Adrenal gland (tissue), 12 donors: ENCODE results near the gene HAUS7. TPM values are rescaled to one million over a fixed set of nuclear protein-coding genes. Genes with fewer than 3 reads are reported as not detected.

Experiments used
- DNase-seq, 7 donors: peaks; one replicate each; pipeline ENCODE4 v3.0.0-alpha.2; 2019 to 2020
- H3K27ac ChIP-seq, 5 donors: fragments of 200-600 bp; sonication (generic) in 4 of 5; 1 replicate in 3 of 5; 2 replicates in 2 of 5; pipeline versions ENCODE4 v1.5.1 to v1.8.0; 2016 to 2020; ENCODE audit warnings: mild to moderate bottlenecking in 1 of 5
- H3K27me3 ChIP-seq: fragments of 200-600 bp; 2 replicates; pipeline ENCODE4 v1.8.0; 2021
- H3K36me3 ChIP-seq, 2 donors: fragments of 200-600 bp; replicated peaks in 1 of 2; 1 replicate in 1 of 2; 2 replicates in 1 of 2; pipeline versions ENCODE4 v1.5.1 to v1.8.0; 2018 to 2022
- H3K4me1 ChIP-seq, 2 donors: fragments of 200-600 bp; replicated peaks in 1 of 2; 1 replicate in 1 of 2; 2 replicates in 1 of 2; pipeline versions ENCODE4 v1.5.1 to v1.8.0; 2018 to 2021
- H3K4me3 ChIP-seq, 4 donors: fragments of 200-600 bp; sonication (generic) in 3 of 4; one replicate each; pipeline ENCODE4 v1.5.1; 2016 to 2018
- H3K9me3 ChIP-seq, 3 donors: fragments of 200-600 bp; sonication (generic) in 1 of 3; replicated peaks in 1 of 3; 1 replicate in 2 of 3; 2 replicates in 1 of 3; pipeline versions ENCODE4 v1.5.1 to v1.8.0; 2016 to 2021
- CTCF ChIP-seq, 6 experiments: fragments of 450-650 bp in 4 of 6; fragments of 200-600 bp in 2 of 6; sonication (generic) in 1 of 6; IDR thresholded peaks; 1 replicate in 5 of 6; 2 replicates in 1 of 6; pipeline versions ENCODE4 v1.5.1 to v1.8.0; 2016 to 2021; ENCODE audit warnings: antibody characterized with exemption in 6 of 6, mild to moderate bottlenecking in 2 of 6, moderate library complexity in 1 of 6
- POLR2A ChIP-seq, 2 donors: fragments of 450-650 bp; IDR thresholded peaks; one replicate each; pipeline ENCODE4 v1.6.1; 2017; ENCODE audit warnings: antibody characterized with exemption in 2 of 2, mild to moderate bottlenecking in 2 of 2, moderate library complexity in 1 of 2
- WGBS, 4 donors: extraction: QIAGEN DNeasy Blood & Tissue Kit in 2 of 4; methylation state at CpG; one replicate each; pipeline versions ENCODE4 v1.1.5 to v1.1.7; 2013 to 2017; 5-methylcytosine and 5-hydroxymethylcytosine counted together
- intact Hi-C, 2 donors: fragments of 100-400 bp; cut with DNase I; formaldehyde crosslinking; loops; one replicate each; pipeline versions ENCODE4 v1.14.1 to v1.15.0; 2022 to 2023
- polyA plus RNA-seq, 3 donors: library from polyadenylated mRNA; stranded (reverse); fragments of 200-250 nt in 2 of 3; fragments of 350-450 nt in 1 of 3; fragmentation: Illumina TruSeq in 1 of 3; extraction: RNeasy Lipid Tissue Mini Kit (QIAGEN cat#74804) in 1 of 3; gene quantifications; one replicate each; pipeline ENCODE4 v1.2.3, GENCODE V29; 2013 to 2014
- total RNA-seq, 9 donors: library from RNA; depleted of rRNA in 4 of 9; stranded (reverse); fragments of >200 nt in 4 of 9; fragments of 120-200 nt in 1 of 9; fragmentation: NEBNext Ultra II Directional in 1 of 9; extraction: Animal tissue kit (Norgen Biotek cat#: 25700) in 1 of 9; gene quantifications; one replicate each; pipeline versions ENCODE4 v1.1.0 to v1.2.4, GENCODE V29; 2013 to 2023
- donor health status: healthy with polysubstance abuse.
- donor health status: Bipolar disorder and iron deficiency.
- donor health status: DM: yes; HTN: yes; CAD: no.
- donor health status: DM: no; HTN: no; CAD: no.
- donor health status: DM: no; HTN: no; CAD: no.
- donor health status: DM: yes; HTN: yes; CAD: no.

HAUS7 gene
- total and polyA plus RNA-seq, 12 donors, result 7.3 to 111 (median 19.3) TPM

GRCh38 chrX:153502796-153503195, 32.4 kb upstream of the HAUS7 start:
- 81 to 86% methylated on average over 13 to 14 of the region's 14 CpGs; no CpG with 5 or more reads in 2 of the 4 donors for WGBS, 4 donors
- Histone ChIP-seq H3K36me3 (no peaks in the 10 kb centered on the region), H3K4me1 (no peaks in the 10 kb centered on the region), H3K4me3 (no peak overlapping the region), H3K27ac (no peak overlapping the region), H3K27me3 (peaks cover 9% of the 10 kb centered on the region), H3K9me3 (no peaks in the 10 kb centered on the region)
- DNase-seq, result no peak
- TF ChIP-seq CTCF (IDR thresholded peaks at IDR 0.05), result no peak
- no peak for TF ChIP-seq POLR2A (IDR thresholded peaks at IDR 0.05)
- intact Hi-C loops, result no loop called here

GRCh38 chrX:153502131-153502530, 31.8 kb upstream of the HAUS7 start:
- no peaks in the 10 kb centered on the region for H3K4me1 ChIP-seq
- TF ChIP-seq CTCF (IDR thresholded peaks at IDR 0.05), result no peak
- TF ChIP-seq POLR2A (IDR thresholded peaks at IDR 0.05), result no peak
- H3K4me3 ChIP-seq, result no peak overlapping the region
- H3K27me3 ChIP-seq, result peaks cover 9% of the 10 kb centered on the region
- 62 to 91% (median 85%) methylated on average over 4 to 10 of the region's 10 CpGs for WGBS, 4 donors
- intact Hi-C loops, result no loop called here
- DNase-seq, result no peak
- H3K36me3 ChIP-seq, result no peaks in the 10 kb centered on the region
- no peaks in the 10 kb centered on the region for H3K9me3 ChIP-seq
- H3K27ac ChIP-seq, result no peak overlapping the region

GRCh38 chrX:153501530-153501929, 31.2 kb upstream of the HAUS7 start:
- Histone ChIP-seq H3K9me3 (no peaks in the 10 kb centered on the region), H3K36me3 (no peaks in the 10 kb centered on the region), H3K4me1 (no peaks in the 10 kb centered on the region), H3K4me3 (no peak overlapping the region), H3K27me3 (peaks cover 9% of the 10 kb centered on the region), H3K27ac (no peak overlapping the region)
- TF ChIP-seq POLR2A (IDR thresholded peaks at IDR 0.05) (no peak), CTCF (IDR thresholded peaks at IDR 0.05) (no peak)
- no peak for DNase-seq
- intact Hi-C loops, result no loop called here
- WGBS, 4 donors, result 74 to 87% (median 82%) methylated on average over 4 to 8 of the region's 8 CpGs

GRCh38 chrX:153500676-153501280, 30.4 kb upstream of the HAUS7 start:
- no peaks in the 10 kb centered on the region for H3K36me3 ChIP-seq
- no peaks in the 10 kb centered on the region for H3K4me1 ChIP-seq
- intact Hi-C loops, result no loop called here
- no peak overlapping the region for H3K4me3 ChIP-seq
- no peak for DNase-seq
- no peak for TF ChIP-seq POLR2A (IDR thresholded peaks at IDR 0.05)
- no peak for TF ChIP-seq CTCF (IDR thresholded peaks at IDR 0.05)
- H3K27ac ChIP-seq, result no peak overlapping the region
- H3K27me3 ChIP-seq, result peaks cover 16% of the 10 kb centered on the region
- WGBS, 4 donors, result 69 to 84% (median 81%) methylated on average over 8 to 9 of the region's 9 CpGs
- H3K9me3 ChIP-seq, result no peaks in the 10 kb centered on the region
